Measurements from ENCODE around the gene AKR1A1. TPM values are rescaled to one million over a fixed set of nuclear protein-coding genes. Genes with fewer than 3 reads are reported as not detected.

The AKR1A1 gene
- total and polyA plus RNA-seq, 2 of the 8 experiments (the other 6 are each of a cell fraction or from before 2014, with no cell fraction given) = 344 to 435 TPM

DNA sequence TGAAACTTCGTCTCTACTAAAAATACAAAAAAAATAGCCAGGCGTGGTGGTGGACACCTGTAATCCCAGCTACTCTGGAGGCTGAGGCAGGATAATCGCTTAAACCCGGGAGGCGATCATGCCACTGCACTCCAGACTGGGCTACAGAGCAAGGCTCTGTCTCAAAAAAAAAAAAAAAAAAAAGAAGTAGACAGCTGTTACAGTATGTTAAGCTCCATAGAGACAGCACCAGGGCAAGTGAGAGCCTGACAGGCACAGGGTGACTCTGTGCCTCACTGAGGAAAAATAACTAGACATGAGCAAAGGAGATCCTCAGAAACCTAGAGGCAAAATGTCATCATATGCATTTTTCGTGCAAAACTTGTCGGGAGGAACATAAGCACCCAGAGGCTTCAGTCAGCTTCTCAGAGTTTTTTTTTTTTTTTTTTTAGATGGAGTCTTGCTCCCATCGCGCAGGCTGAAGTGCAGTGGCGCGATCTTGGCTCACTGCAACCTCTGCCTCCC, 19.9 kb upstream of the AKR1A1 start:
- Histone ChIP-seq H3K79me2 (ENCODE audit: control insufficient read depth in 1 of 2, insufficient read depth in 2 of 2, low read length in 2 of 2) (no peaks in the 10 kb centered on the region), H3K23ac (ENCODE audit: insufficient read length) (no peak overlapping the region), H2BK20ac (ENCODE audit: low read length) (no peak overlapping the region), H3K23me2 (ENCODE audit: low read depth, low read length) (no peaks in the 10 kb centered on the region), H3K14ac (ENCODE audit: insufficient read length) (no peak overlapping the region), H3K4me1 (replicated peaks in 1 of 4; ENCODE audit: control insufficient read depth in 3 of 4, insufficient read depth in 4 of 4, low read length in 3 of 4) (no peaks in the 10 kb centered on the region), H4K5ac (ENCODE audit: insufficient read length, low read depth, low read length) (no peak overlapping the region), H2BK120ac (replicated peaks; ENCODE audit: low read depth, low read length) (no peak overlapping the region), H3K18ac (ENCODE audit: extremely low read depth, low read length) (no peak overlapping the region), H4K20me1 (replicated peaks in 1 of 2; ENCODE audit: control insufficient read depth in 1 of 2, insufficient read depth in 2 of 2, low read length in 2 of 2) (no peaks in the 10 kb centered on the region), H4K8ac (ENCODE audit: extremely low read depth, insufficient read depth, low read length) (no peak overlapping the region), H3K27ac (ENCODE audit: low read depth, low read length) (no peak overlapping the region), H2AK5ac (ENCODE audit: low read depth, low read length) (no peak overlapping the region), H3K79me1 (ENCODE audit: low read depth, low read length) (no peaks in the 10 kb centered on the region), H2BK15ac (ENCODE audit: low read length) (no peak overlapping the region), H3K9me3 (ENCODE audit: insufficient read depth in 2 of 2, low read depth in 1 of 2, low read length in 1 of 2) (no peaks in the 10 kb centered on the region), H3K9ac (replicated peaks in 1 of 4; ENCODE audit: extremely low read depth in 1 of 4, low read depth in 3 of 4, low read length in 3 of 4) (no peak overlapping the region), H2AFZ (ENCODE audit: low read length) (no peak overlapping the region), H3K56ac (replicated peaks; ENCODE audit: insufficient read length, low read depth, low read length) (no peak overlapping the region), H3K27me3 (replicated peaks in 1 of 4; ENCODE audit: control insufficient read depth in 3 of 4, extremely low read depth in 1 of 4, insufficient read depth in 3 of 4, low read length in 3 of 4) (no peaks in the 10 kb centered on the region), H3K4me3 (ENCODE audit: extremely low read depth in 1 of 4, insufficient read depth in 2 of 4, low read depth in 3 of 4, low read length in 4 of 4) (no peak overlapping the region), H4K91ac (replicated peaks; ENCODE audit: insufficient read length, low read length) (no peak overlapping the region), H3K36me3 (ENCODE audit: control insufficient read depth in 2 of 4, insufficient read depth in 4 of 4, low read length in 3 of 4) (no peaks in the 10 kb centered on the region), H2BK12ac (ENCODE audit: low read depth, low read length) (no peak overlapping the region), H2BK5ac (ENCODE audit: low read depth, low read length) (no peak overlapping the region), H3K4me2 (ENCODE audit: insufficient read depth in 1 of 2, low read depth in 2 of 2, low read length in 2 of 2) (no peak overlapping the region), H3K4ac (replicated peaks; ENCODE audit: insufficient read length, low read depth, low read length) (no peak overlapping the region)
- FAIRE-seq (no peak), DNase-seq (ENCODE audit: low read depth in 1 of 2, low spot score in 2 of 2) (no peak)
- WGBS, 2 experiments (ENCODE audit: extremely low coverage in 1 of 2, insufficient coverage in 1 of 2, insufficient read length in 1 of 2, insufficient replicate concordance in 2 of 2, low coverage in 1 of 2, low lambda C conversion rate in 2 of 2, missing lambda C conversion rate in 1 of 2) = 96% methylated on average over 11 of the region's 11 CpGs; no CpG with 5 or more reads in 1 of the 2 experiments
- ChIA-PET POLR2A (ENCODE audit: partially characterized antibody) (interaction anchor here (0.7 to 35.7 kb wide), 5 partner anchors 10 to 54 kb away, joined by 3 to 741 read pairs (median 4); partner anchors contain the start of genes NASP and PRDX1), CTCF (ENCODE audit: partially characterized antibody) (interaction anchor here (1.5 to 1.8 kb wide), 2 partner anchors 18 to 39 kb away, joined by 4 to 9 read pairs; no protein-coding TSS in a partner anchor)
- TF ChIP-seq CREB1 (IDR thresholded peaks at IDR 0.05) (no peak), SIN3A (conservative IDR thresholded peaks at IDR 0.05 in 1 of 2, IDR thresholded peaks at IDR 0.05 in 1 of 2; ENCODE audit: low read depth in 1 of 2, low read length in 2 of 2) (no peak), TAF7 (optimal IDR thresholded peaks at IDR 0.05; ENCODE audit: borderline replicate concordance, low read depth, low read length) (no peak), SAP30 (IDR thresholded peaks at IDR 0.05; ENCODE audit: insufficient read depth, insufficient replicate concordance, low read length) (no peak), TEAD4 (IDR thresholded peaks at IDR 0.05; ENCODE audit: low read depth, low read length) (no peak)
